HTERT RPE-1 (cell line): Measurements from ENCODE around the gene SNX6.
"Not testable (repeated sequence)": the region's sequence is repeated elsewhere in the genome, so short reads cannot be mapped to it uniquely, and the experiment has no call there.

Experiments used
- in situ Hi-C: fragments of 300-500 bp; cut with MboI; formaldehyde crosslinking; loops from 4 replicates; pipeline ENCODE4 v1.14.3; 2020; ENCODE audit warnings: low sequenced_read_pairs

The SNX6 gene

DNA sequence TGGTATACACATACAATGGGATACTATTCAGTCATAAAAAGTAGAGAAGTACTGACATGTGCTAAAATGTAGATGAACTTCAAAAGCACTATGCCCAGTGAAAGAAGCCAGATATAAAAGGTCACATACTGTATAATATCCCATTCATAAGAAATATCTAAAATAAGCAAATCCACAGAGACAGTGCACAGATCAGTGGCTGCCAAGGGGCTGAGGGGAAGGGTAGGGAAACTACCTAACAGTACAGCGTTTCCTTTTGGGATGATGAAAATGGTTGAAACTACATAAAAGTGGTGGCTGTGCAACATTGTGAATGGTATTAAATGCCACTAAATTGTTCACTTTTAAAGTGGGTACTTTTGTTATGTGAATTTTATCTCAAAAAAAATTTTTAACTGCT, 102.4 kb downstream of the SNX6 start:
- in situ Hi-C loops = no loop called here

DNA sequence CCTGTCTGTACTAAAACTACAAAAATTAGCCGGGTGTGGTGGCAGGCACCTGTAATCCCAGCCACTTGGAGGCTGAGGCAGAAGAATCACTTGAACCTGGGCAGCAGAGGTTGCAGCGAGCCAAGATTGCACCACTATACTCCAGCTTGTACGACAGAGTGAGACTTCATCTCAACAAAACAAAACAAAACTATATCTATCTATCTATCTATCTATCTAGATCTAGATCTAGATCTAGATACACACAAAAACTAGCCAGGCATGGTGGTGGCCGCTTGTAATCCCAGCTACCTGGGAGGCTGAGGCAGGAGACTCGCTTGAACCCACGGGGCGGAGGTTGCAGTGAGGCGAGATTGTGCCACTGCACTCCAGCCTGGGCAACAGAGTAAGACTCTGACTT, 105.7 kb downstream of the SNX6 start:
- in situ Hi-C loops = not testable (repeated sequence)

DNA sequence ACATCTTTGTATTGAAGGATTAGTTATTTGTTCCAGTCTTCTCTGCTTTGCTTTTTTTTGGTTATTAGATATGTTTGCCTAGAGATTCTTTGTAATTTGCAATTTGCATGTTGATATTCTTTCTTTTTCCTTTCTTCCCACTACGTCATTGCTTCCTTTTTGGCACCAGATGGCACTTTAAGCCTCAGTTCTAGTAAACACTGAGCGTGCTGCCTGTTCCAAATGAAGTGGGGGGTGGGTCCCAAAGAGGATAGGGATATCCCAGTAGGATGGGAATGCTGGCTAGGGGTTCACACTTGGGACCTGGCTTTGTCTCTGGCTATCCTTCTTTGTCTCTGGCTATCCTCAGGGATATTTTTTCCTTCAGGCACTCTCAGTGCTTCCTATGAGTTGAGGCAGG, 107.5 kb downstream of the SNX6 start:
- in situ Hi-C loops = no loop called here

DNA sequence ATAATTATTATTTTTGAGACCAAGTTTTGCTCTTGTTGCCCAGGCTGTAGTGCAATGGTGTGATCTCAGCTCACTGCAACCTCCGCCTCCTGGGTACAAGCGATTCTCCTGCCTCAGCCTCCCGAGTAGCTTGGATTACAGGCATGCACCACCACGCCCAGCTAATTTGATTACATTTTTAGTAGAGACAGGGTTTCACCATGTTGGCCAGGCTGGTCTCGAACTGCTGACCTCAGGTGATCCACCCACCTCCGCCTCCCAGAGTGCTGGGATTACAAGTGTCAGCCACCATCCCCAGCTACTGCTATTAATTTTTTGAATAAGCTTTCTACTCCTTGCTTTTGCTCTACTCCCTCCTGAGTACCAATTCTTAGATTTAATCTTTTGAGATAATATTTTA, 108.9 kb downstream of the SNX6 start:
- in situ Hi-C loops = not testable (repeated sequence)

DNA sequence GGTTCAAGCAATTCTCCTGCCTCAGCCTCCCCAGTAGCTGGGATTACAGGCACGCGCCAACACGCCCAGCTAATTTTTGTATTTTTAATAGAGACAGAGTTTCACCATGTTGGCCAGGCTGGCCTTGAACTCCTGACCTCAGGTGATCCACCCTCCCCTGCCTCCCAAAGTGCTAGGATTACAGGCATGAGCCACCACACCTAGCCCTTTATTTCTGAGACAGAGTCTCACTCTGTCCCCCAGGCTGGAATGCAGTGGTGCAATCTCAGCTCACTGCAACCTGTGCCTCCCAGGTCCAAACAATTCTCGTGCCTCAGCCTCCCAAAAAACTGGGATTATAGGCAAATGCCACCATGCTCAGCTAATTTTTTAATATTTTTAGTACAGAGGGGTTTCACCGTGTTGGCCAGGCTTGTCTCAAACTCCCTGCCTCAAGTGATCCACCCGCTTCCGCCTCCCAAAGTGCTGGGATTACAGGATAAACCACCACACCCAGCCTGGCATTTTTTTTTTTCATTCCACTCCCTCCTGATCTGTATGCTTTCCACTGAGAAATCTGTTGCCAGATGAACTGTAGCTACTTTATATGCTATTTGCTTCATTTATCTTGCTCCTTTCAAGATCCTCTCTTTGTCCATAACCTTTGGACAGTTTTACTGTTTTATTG, 109.5 kb downstream of the SNX6 start:
- in situ Hi-C loops = not testable (repeated sequence)
